ENCODE data around the gene EIF3A.
A peak's percentile ranks its signal among the peaks of the same experiment; 100 is the strongest.
"Not testable (repeated sequence)": the region's sequence is repeated elsewhere in the genome, so short reads cannot be mapped to it uniquely, and the experiment has no call there.

Gene EIF3A

GRCh38 chr10:119080521-119081259 is at the start of gene EIF3A:
TSS of gene EIF3A (minus strand) at chr10:119080817. CDS start at chr10:119080676, 141 bp downstream.
- DNase-seq (ENCODE audit: low read depth) = peak; percentile 84

GRCh38 chr10:119129721-119130120 is 49.1 kb upstream of the EIF3A start:
- DNase-seq (ENCODE audit: low read depth) = no peak

GRCh38 chr10:119125942-119126341 is 45.3 kb upstream of the EIF3A start:
- DNase-seq (ENCODE audit: low read depth) = no peak

GRCh38 chr10:119120875-119121274 is 40.3 kb upstream of the EIF3A start:
- DNase-seq (ENCODE audit: low read depth) = no peak

- DNase-seq (ENCODE audit: low read depth) = no peak
Measured at GRCh38 chr10:119120413-119120867, 39.8 kb upstream of the EIF3A start.

- DNase-seq (ENCODE audit: low read depth) = no peak
Measured at GRCh38 chr10:119119400-119119799, 38.8 kb upstream of the EIF3A start.

GRCh38 chr10:119118231-119118630 is 37.6 kb upstream of the EIF3A start:
- no peak for DNase-seq (ENCODE audit: low read depth)

GRCh38 chr10:119116326-119116951 is 35.8 kb upstream of the EIF3A start:
- no peak for DNase-seq (ENCODE audit: low read depth)

- no peak for DNase-seq (ENCODE audit: low read depth)
Measured at GRCh38 chr10:119115926-119116325, 35.3 kb upstream of the EIF3A start.

- DNase-seq (ENCODE audit: low read depth) = no peak
Measured at GRCh38 chr10:119113751-119114732, 33.4 kb upstream of the EIF3A start.

- no peak for DNase-seq (ENCODE audit: low read depth)
Measured at GRCh38 chr10:119112056-119112455, 31.4 kb upstream of the EIF3A start.

GRCh38 chr10:119107771-119108170 is 27.2 kb upstream of the EIF3A start:
- not testable (repeated sequence) for DNase-seq (ENCODE audit: low read depth)

- DNase-seq (ENCODE audit: low read depth) = not testable (repeated sequence)
Measured at GRCh38 chr10:119107106-119107505, 26.5 kb upstream of the EIF3A start.

GRCh38 chr10:119105899-119106298 is 25.3 kb upstream of the EIF3A start:
- not testable (repeated sequence) for DNase-seq (ENCODE audit: low read depth)

GRCh38 chr10:119105155-119105554 is 24.5 kb upstream of the EIF3A start:
- no peak for DNase-seq (ENCODE audit: low read depth)

- no peak for DNase-seq (ENCODE audit: low read depth)
Measured at GRCh38 chr10:119104654-119105015, 24.0 kb upstream of the EIF3A start.

- DNase-seq (ENCODE audit: low read depth) = peak; percentile 52
Measured at GRCh38 chr10:119103903-119104653, 23.5 kb upstream of the EIF3A start, which contains the start of gene DENND10. TSS of gene DENND10 (plus strand) at chr10:119104113. CDS start at chr10:119104143, 30 bp downstream.

- no peak for DNase-seq (ENCODE audit: low read depth)
Measured at GRCh38 chr10:119103241-119103902, 22.8 kb upstream of the EIF3A start.

GRCh38 chr10:119101366-119102098 is 20.9 kb upstream of the EIF3A start:
- DNase-seq (ENCODE audit: low read depth) = no peak

All from stimulated activated CD8-positive, alpha-beta memory T cell treated with anti-CD3 and anti-CD28 coated beads, Interleukin-7, amount 100 ng/mL, for 24 hours (primary cell).